Occipital lobe (tissue), 2 donors: ENCODE data around the gene DNAJB8. TPM values are rescaled to one million over a fixed set of nuclear protein-coding genes. Genes with fewer than 3 reads are reported as not detected.

Experiments
- DNase-seq: peaks from one replicate; lab custom pipeline; 2025; lab: John Stamatoyannopoulos, UW
- total RNA-seq: library from RNA; depleted of rRNA; stranded (reverse); fragments of >200 nt; gene quantifications from one replicate; pipeline ENCODE4 v1.2.3, GENCODE V29; 2014

The DNAJB8 gene
- total RNA-seq, 1 donor from 2014 or later: not detected

- no peak for DNase-seq
These were observed 19.1 kb downstream of the DNAJB8 start for GRCh38 chr3:128447561-128448013.

GRCh38 chr3:128446821-128447220 is 19.9 kb downstream of the DNAJB8 start:
- DNase-seq: no peak

GRCh38 chr3:128445357-128445756 is 21.3 kb downstream of the DNAJB8 start:
- DNase-seq: no peak

DNA sequence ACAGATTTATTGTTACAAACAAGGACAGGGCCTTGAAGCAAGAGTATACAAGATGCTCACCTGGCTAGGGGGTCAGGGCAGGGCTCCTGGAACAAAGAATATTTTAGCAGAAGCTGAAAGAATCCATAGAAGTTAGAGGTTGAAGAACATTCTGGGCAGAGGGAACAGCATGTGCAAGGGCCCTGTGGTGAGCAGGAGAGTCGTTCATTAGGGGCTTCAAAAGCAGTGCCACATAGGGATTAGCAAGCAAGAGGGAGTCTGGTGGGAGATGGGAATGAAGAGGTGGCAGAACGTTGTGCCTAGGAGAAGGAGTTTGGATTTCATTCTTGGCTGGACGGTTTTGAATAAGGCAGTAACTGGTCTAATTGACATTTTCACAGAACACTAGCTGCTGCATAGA is 22.9 kb downstream of the DNAJB8 start:
- DNase-seq: no peak

- DNase-seq: no peak
These were observed 23.7 kb downstream of the DNAJB8 start for GRCh38 chr3:128442949-128443348.

GRCh38 chr3:128442070-128442469 is 24.6 kb downstream of the DNAJB8 start:
- no peak for DNase-seq

DNA sequence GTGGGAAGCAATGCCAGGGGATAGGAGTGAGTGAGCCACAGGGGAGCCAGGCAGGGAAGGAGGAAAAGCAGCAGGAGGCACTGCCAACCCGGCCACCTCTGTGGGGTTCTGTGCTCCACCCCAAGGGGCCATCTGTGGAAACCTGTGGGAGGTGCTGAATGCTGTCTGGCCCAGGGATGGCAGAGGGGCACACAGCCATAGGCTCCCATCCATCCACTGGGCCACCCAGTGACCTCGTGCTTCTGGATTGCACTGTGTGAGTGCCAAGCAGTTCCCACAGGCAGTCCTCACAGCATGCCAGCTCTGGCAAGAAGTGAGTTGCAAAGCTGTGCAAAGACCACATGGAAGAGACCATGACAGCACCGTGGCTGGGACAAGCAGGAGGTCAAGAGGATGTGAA is 27.5 kb downstream of the DNAJB8 start:
- DNase-seq: no peak

DNA sequence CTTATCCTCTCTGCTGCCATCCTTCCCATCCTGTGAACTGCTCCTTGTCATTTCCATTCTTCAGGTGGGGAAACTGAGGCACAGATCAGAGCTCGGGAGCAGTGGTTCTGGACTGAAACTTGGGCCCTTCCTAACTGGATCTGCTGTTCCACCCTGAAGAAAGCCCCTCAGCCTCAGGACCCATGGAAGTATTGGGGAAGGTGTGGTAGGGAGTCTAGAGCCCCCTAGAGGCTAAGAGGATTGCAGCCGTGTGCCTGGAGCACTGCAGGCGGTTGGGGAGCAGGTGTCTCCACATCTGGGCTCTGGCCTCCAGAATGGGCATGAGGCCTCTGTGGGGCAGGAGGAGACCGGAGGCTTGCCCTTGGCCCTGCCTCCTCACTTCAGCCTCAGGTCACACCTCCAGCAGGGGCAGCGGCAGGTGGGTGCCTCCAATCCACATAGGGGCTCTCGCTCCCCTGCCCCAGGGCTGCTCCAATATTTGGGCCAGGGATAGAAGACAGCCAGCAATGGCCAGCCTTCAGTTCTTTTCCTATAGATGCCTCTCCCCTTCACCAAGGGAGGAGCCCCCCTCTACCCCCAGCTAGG is 28.1 kb downstream of the DNAJB8 start:
- no peak for DNase-seq

DNA sequence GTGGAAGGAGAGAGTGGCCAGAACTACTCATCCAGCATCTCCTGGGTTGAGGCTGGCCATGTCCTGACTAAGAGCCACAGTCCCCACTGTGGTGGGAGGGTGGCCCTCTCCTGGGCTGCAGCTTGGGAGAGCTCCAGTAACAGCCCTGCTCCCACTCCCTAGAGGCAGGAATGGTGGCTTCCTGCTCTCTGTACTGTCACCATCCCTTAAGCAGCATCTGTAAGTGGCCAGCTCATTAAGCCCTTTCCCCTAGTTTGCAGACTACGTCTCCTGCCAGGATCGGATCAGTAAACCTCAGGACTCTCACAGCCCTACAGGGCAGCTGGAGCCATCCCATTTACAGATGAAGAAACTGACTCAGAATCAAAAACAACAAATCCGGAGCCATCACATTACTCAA is 30.5 kb downstream of the DNAJB8 start:
- DNase-seq: no peak

DNA sequence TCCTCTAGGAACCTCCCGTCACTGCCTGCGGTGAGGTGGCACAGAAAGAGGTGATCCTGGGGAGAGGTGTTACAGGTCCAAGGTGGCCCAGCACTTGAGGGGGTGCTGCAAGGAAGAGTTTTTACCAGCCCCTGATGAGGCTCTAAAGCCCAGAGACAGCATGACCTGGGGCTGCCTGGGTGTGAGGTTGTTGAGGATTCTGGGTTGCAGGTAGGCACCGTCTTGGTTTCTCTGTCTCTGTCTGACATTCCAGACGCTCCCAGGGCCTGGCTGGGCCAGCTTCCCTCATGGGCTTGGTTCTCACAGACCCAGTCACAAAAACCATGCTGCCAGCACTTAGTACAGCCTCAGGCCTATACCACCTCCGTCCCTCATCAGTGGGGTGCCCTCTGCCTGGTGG is 31.1 kb downstream of the DNAJB8 start:
- no peak for DNase-seq

- DNase-seq: no peak
These were observed 31.6 kb downstream of the DNAJB8 start for GRCh38 chr3:128435058-128435457.

DNA sequence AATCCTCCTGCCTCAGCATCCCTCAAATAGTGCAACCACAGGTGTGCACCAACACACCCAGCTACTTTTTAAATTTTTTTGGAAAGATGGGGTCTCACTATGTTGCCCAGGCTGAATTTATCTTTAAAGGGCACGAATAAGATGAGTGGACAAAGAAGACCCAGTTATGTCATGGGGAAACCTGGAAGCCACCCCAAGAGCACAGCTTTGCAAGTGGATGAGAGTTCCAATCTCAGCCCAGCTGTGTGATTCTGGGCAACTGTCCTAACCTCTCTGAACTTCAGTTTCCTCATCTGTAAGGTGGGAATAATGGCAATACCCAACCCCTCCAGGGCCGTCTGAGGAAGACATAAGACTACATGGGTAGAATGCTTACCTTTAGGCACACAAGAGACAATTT is 32.2 kb downstream of the DNAJB8 start:
- DNase-seq: no peak

DNA sequence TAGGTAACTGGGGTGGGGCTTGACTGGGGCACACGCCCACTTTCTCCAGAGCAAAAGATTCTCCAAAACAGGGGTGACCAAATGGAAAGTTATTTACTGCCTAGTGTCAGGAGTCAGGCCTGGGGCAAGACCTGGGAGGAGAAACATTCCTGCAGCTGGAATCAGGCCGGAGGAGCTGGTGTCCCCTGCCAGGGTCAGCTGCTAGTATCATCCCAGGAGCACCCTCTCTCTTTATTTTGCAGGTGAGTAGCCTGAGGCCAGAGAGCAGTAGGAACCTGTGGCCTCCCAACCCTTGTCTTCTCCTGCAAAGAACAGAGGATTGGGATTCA is 32.9 kb downstream of the DNAJB8 start:
- DNase-seq: no peak

DNA sequence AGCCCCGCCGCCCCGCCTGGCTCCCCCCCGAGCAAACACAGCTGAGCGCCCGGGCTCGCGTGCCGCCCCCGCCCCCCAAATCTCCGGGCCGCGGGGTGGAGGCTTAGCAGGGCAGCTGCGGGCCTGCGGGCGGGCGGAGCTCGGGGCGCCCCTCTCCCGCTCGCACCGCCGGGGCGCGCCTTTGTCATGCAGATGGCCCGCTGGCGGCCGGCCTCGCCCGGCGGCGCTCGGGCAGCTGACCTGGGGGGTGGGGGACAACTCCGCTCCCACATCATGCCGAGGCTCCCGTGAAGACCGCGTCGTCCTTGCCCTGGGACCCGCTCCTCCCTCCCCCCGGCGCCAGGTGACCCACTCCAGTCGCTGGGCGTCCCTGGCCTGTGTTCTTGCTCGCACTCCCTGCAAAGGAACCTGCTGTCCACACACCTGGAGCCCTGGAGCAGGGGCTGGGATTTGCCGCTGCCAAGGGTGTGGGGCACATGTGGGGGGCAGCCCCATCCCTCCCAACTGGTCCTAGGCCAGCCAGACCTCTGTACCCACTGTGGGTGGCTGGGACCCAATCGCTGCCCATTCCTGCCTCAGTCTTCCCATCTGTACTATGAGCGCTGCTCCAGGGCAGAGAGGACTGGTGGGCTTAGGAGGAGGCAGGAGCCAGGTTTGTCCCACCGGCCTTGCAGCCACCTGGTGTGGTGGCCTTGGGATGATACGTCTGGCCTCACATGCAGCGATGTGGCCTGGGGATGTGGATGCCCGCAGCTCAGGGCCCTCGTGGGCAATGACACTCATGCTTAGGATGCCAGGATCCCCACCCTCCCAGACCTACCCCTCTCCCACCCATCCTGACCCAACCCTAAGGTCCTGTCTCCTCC is 33.5 kb downstream of the DNAJB8 start:
- DNase-seq: no peak

- DNase-seq: no peak
These were observed 34.3 kb downstream of the DNAJB8 start for GRCh38 chr3:128432301-128432970.

GRCh38 chr3:128431803-128432300 is 34.8 kb downstream of the DNAJB8 start:
- no peak for DNase-seq

DNA sequence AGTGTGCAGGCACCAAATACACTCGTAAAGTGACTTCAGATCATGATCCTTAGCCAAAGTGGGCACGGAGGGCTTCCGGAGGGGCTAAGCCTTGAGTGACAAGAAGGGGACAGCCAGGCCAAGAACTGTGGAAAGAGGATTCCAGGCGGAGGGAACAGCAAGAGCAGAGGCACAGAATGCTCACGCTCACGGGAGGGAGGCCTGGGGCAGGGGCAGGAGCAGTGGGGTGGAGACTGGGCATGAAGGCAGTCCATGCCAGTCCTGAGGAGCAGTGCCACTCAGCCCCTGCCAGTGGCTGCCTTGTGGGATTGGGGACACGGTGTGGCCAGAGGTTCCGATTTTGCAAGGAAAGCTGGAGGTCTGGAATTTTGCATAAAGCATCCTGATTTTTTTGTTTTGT is 36.0 kb downstream of the DNAJB8 start:
- no peak for DNase-seq

DNA sequence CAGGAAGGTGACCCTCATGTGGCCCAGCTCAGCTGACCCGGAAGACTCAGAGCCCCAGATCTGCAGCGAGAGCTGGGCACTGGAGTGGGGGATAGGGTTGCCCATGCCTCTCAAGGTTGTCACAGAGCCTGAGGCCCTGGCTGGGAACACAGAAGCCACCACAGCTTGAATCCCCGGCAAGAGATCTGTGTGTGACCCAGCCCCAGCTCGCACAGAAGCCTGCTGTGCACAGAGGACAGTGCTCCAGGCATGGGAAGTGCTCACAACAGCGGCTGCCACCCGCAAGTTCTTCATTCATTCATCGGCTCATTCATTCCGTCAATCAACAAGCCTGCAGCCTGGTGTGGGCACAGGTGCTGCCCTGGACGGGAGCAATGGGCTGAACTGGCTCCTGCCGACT is 36.4 kb downstream of the DNAJB8 start:
- DNase-seq: no peak

DNA sequence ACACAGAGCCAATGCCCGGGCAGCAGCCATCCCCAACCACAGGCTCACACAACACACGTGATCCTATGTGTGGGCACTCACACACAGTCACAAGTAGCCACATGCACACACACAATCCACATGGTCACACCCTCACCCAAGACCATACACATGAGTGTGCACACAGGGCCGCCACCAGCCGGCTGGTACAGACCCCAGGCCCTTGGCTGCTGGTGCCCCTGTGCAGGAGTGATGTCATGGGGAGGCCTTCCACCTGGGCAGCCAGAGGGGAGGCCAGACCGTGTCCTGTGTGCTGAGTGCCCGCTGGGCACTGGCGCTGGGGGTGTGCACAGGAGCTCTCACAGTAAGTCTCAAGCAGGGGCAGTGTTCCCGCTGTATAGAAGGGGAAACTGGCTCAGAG is 36.9 kb downstream of the DNAJB8 start:
- DNase-seq: no peak

- DNase-seq: no peak
These were observed 37.4 kb downstream of the DNAJB8 start for GRCh38 chr3:128429275-128429674.

GRCh38 chr3:128427872-128428822 is 38.5 kb downstream of the DNAJB8 start:
- DNase-seq: no peak
